MCF 10A (cell line): ENCODE results near the gene ROBO3. TPM values are rescaled to one million over a fixed set of nuclear protein-coding genes. Genes with fewer than 3 reads are reported as not detected.

ENCODE experiments used
- BruUV-seq: library from RNA; stranded (reverse); fragments of 400-500 nt; replicated peaks from 2 replicates; lab custom pipeline; 2021; lab: Mats Ljungman, UMichigan
- CTCF ChIA-PET: fragments of 300-600 bp; sonication (Branson Sonifier 250); formaldehyde crosslinking; extraction: SDS; loops from one replicate; lab custom pipeline; 2021; ENCODE audit warnings: antibody characterized with exemption, inconsistent platforms; lab: Yijun Ruan, JAX
- POLR2A ChIA-PET: fragments of 300-600, 350-650 bp; sonication (Branson Sonifier 250); formaldehyde crosslinking; extraction: SDS; loops from one replicate; lab custom pipeline; 2020; ENCODE audit warnings: antibody characterized with exemption, inconsistent platforms; lab: Yijun Ruan, JAX
- DNase-seq: peaks from one replicate; pipeline ENCODE4 v3.0.0-alpha.2; 2018; ENCODE audit not compliant: unreplicated experiment
- H3K27ac Mint-ChIP-seq: one replicate; pipeline ENCODE4 v1.8.0; 2022; ENCODE audit warnings: mild to moderate bottlenecking, low read depth, mixed read lengths; ENCODE audit not compliant: unreplicated experiment
- H3K27me3 Mint-ChIP-seq: one replicate; pipeline ENCODE4 v1.8.0; 2022; ENCODE audit warnings: mixed read lengths; ENCODE audit not compliant: insufficient read depth, unreplicated experiment
- H3K36me3 Mint-ChIP-seq: one replicate; pipeline ENCODE4 v1.8.0; 2022; ENCODE audit warnings: mild to moderate bottlenecking, moderate library complexity, mixed read lengths; ENCODE audit not compliant: insufficient read depth, unreplicated experiment
- H3K4me1 Mint-ChIP-seq: one replicate; pipeline ENCODE4 v1.8.0; 2022; ENCODE audit warnings: mixed read lengths; ENCODE audit not compliant: insufficient read depth, unreplicated experiment
- H3K4me3 Mint-ChIP-seq: one replicate; pipeline ENCODE4 v1.8.0; 2022; ENCODE audit warnings: mild to moderate bottlenecking, moderate library complexity, mixed read lengths; ENCODE audit not compliant: unreplicated experiment
- H3K9me3 Mint-ChIP-seq: one replicate; pipeline ENCODE4 v1.8.0; 2022; ENCODE audit warnings: mixed read lengths; ENCODE audit not compliant: unreplicated experiment
- CTCF ChIP-seq: fragments of 200-600 bp; IDR thresholded peaks from one replicate; pipeline ENCODE4 v1.8.0; 2022; ENCODE audit warnings: antibody characterized with exemption, mild to moderate bottlenecking; ENCODE audit not compliant: unreplicated experiment
- intact Hi-C: fragments of 100-400 bp; cut with micrococcal nuclease; formaldehyde crosslinking; loops from 2 replicates; pipeline ENCODE4 v1.14.1; 2022
- total RNA-seq: library from RNA; stranded (reverse); gene quantifications from 2 replicates; pipeline ENCODE4 v1.2.3, GENCODE V29; 2022

The ROBO3 gene
- total RNA-seq, 1 experiment from 2014 or later = 117 TPM

- no peaks in the 10 kb centered on the region for H3K9me3 Mint-ChIP-seq
- no peak overlapping the region for H3K27ac Mint-ChIP-seq
- no peak for DNase-seq
- H3K4me1 Mint-ChIP-seq = peaks cover 8% of the 10 kb centered on the region
- no TSS peak for BruUV-seq
- no peak for TF ChIP-seq CTCF
- intact Hi-C loops = no loop called here
- CTCF ChIA-PET = interaction anchor here (0.5 kb wide), 1 partner anchor 10 kb away, joined by 3 read pairs; no protein-coding TSS in a partner anchor
- POLR2A ChIA-PET = interaction anchor here (1.5 kb wide), 1 partner anchor 82 kb away, joined by 3 read pairs; the partner anchor contains the start of gene CCDC15
- no peak overlapping the region for H3K4me3 Mint-ChIP-seq
- peaks cover 58% of the 10 kb centered on the region for H3K27me3 Mint-ChIP-seq
- H3K36me3 Mint-ChIP-seq = no peaks in the 10 kb centered on the region
Observed at GRCh38 chr11:124872280-124872679, 7.0 kb downstream of the ROBO3 start.

- H3K4me1 Mint-ChIP-seq = peaks cover 13% of the 10 kb centered on the region
- intact Hi-C loops = no loop called here
- no peaks in the 10 kb centered on the region for H3K36me3 Mint-ChIP-seq
- H3K9me3 Mint-ChIP-seq = no peaks in the 10 kb centered on the region
- H3K27me3 Mint-ChIP-seq = peaks cover 54% of the 10 kb centered on the region
- CTCF ChIA-PET = interaction anchor here (0.5 kb wide), 1 partner anchor 11 kb away, joined by 3 read pairs; no protein-coding TSS in a partner anchor
- DNase-seq = no peak
- POLR2A ChIA-PET = no interaction called here
- no peak overlapping the region for H3K4me3 Mint-ChIP-seq
- H3K27ac Mint-ChIP-seq = no peak overlapping the region
- no TSS peak for BruUV-seq
- TF ChIP-seq CTCF = no peak
Observed at GRCh38 chr11:124872741-124873140, 7.5 kb downstream of the ROBO3 start.

GRCh38 chr11:124873951-124874350, 8.7 kb downstream of the ROBO3 start:
- H3K9me3 Mint-ChIP-seq = no peaks in the 10 kb centered on the region
- H3K27ac Mint-ChIP-seq = no peak overlapping the region
- TF ChIP-seq CTCF = no peak
- H3K4me1 Mint-ChIP-seq = peaks cover 23% of the 10 kb centered on the region
- POLR2A ChIA-PET = no interaction called here
- H3K27me3 Mint-ChIP-seq = peaks cover 42% of the 10 kb centered on the region
- no TSS peak for BruUV-seq
- H3K4me3 Mint-ChIP-seq = no peak overlapping the region
- H3K36me3 Mint-ChIP-seq = no peaks in the 10 kb centered on the region
- intact Hi-C loops = no loop called here
- no peak for DNase-seq
- CTCF ChIA-PET = interaction anchor here (0.5 to 1.1 kb wide), 4 partner anchors 15 to 301 kb away, joined by 3 to 5 read pairs (median 4); no protein-coding TSS in a partner anchor

GRCh38 chr11:124874571-124875255, 9.5 kb downstream of the ROBO3 start:
- no peak for TF ChIP-seq CTCF
- BruUV-seq = no TSS peak
- no peak for DNase-seq
- ChIA-PET CTCF (interaction anchor here (0.8 to 2.1 kb wide), 3 partner anchors 8 to 37 kb away, joined by 3 to 20 read pairs (median 5); partner anchors contain the start of gene ROBO3), POLR2A (interaction anchor here (0.8 kb wide), 1 partner anchor 524 kb away, joined by 3 read pairs; no protein-coding TSS in a partner anchor)
- Mint-ChIP-seq H3K36me3 (no peaks in the 10 kb centered on the region), H3K4me1 (peaks cover 23% of the 10 kb centered on the region), H3K27me3 (peaks cover 34% of the 10 kb centered on the region), H3K4me3 (peak overlapping the region; percentile 96), H3K27ac (no peak overlapping the region), H3K9me3 (no peaks in the 10 kb centered on the region)
- intact Hi-C loops = no loop called here
